Progenitor cell of endocrine pancreas (in vitro differentiated cells): ENCODE results near the gene LPP. TPM values are rescaled to one million over a fixed set of nuclear protein-coding genes. Genes with fewer than 3 reads are reported as not detected.

Experiments
- DNase-seq: peaks from one replicate; pipeline ENCODE4 v3.0.0; 2021; ENCODE audit warnings: low spot score; ENCODE audit not compliant: unreplicated experiment
- H3K27ac Mint-ChIP-seq: 2 replicates; pipeline ENCODE4 v1.8.0; 2021; ENCODE audit warnings: mild to moderate bottlenecking, moderate library complexity, mixed read lengths
- H3K27me3 Mint-ChIP-seq: 2 replicates; pipeline ENCODE4 v1.8.0; 2021; ENCODE audit warnings: mixed read lengths
- H3K36me3 Mint-ChIP-seq: 2 replicates; pipeline ENCODE4 v1.8.0; 2022; ENCODE audit warnings: mixed read lengths; ENCODE audit not compliant: insufficient read depth
- H3K4me1 Mint-ChIP-seq: 2 replicates; pipeline ENCODE4 v1.8.0; 2021; ENCODE audit warnings: low read depth, mixed read lengths
- H3K4me3 Mint-ChIP-seq: 2 replicates; pipeline ENCODE4 v1.8.0; 2021; ENCODE audit warnings: low read depth, mild to moderate bottlenecking, moderate library complexity, mixed read lengths
- H3K9me3 Mint-ChIP-seq: 2 replicates; pipeline ENCODE4 v1.8.0; 2021; ENCODE audit warnings: low read depth, mixed read lengths
- total RNA-seq: library from RNA; stranded (reverse); gene quantifications from 2 replicates; pipeline ENCODE4 v1.2.1, GENCODE V29; 2021
- TF ChIP-seq, protein P1 (sequence below): fragments of 200-600 bp; sonication (generic); IDR thresholded peaks from one replicate; pipeline ENCODE4 v1.5.0; 2021; ENCODE audit warnings: antibody characterized with exemption, mild to moderate bottlenecking; ENCODE audit not compliant: unreplicated experiment

Gene LPP
- total RNA-seq, 1 donor from 2014 or later: 131 TPM

DNA sequence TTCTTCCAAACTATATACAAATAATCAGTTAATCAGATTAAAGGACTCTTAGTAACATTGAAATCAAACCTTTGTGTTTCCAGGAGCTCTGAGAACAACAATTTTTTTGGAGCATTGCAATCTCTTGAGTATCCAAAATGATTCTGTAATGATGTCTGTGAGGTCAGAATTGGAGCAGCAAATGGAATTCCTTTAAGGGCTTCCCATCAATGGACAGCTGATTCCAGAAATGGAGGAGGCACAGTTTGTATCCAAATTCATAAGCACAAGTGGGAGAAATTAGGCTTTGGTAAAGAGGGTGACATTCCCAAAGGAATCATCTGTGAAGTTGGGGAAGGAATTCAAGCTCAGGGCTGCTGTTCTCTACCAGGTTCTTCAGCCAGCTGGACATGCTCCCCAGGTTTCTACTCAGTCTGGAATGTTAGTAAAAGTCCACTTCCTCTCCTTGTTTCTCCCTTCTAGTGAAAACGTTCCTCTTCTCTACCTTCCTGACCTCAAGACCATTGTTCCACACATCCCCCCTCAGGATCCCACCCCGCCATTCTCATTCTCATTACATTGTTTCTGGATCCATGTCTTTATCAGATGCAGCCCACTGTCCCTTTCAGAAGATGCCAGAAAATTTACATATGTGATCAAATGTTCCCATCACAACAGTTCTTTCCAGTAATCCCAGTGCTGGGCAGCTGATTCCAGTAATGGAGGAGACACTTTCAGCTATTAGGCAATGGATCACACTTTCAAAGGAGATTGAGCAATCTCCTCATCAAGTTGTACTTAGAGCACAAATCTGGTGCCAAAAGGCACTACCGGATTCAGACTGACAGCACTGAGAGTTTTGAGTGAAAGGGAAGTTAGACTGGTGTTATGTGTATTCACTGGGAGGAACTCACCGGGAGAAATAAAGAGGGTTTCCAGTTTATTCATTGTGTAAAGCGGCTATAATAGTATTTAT is 626.5 kb downstream of the LPP start:
- TF ChIP-seq, protein P1, sequence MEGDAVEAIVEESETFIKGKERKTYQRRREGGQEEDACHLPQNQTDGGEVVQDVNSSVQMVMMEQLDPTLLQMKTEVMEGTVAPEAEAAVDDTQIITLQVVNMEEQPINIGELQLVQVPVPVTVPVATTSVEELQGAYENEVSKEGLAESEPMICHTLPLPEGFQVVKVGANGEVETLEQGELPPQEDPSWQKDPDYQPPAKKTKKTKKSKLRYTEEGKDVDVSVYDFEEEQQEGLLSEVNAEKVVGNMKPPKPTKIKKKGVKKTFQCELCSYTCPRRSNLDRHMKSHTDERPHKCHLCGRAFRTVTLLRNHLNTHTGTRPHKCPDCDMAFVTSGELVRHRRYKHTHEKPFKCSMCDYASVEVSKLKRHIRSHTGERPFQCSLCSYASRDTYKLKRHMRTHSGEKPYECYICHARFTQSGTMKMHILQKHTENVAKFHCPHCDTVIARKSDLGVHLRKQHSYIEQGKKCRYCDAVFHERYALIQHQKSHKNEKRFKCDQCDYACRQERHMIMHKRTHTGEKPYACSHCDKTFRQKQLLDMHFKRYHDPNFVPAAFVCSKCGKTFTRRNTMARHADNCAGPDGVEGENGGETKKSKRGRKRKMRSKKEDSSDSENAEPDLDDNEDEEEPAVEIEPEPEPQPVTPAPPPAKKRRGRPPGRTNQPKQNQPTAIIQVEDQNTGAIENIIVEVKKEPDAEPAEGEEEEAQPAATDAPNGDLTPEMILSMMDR: no peak
- H3K4me3 Mint-ChIP-seq: no peak overlapping the region
- H3K27me3 Mint-ChIP-seq: no peaks in the 10 kb centered on the region
- peaks cover 7% of the 10 kb centered on the region for H3K36me3 Mint-ChIP-seq
- no peak for DNase-seq
- H3K4me1 Mint-ChIP-seq: peaks cover 3% of the 10 kb centered on the region
- H3K27ac Mint-ChIP-seq: no peak overlapping the region
- H3K9me3 Mint-ChIP-seq: peaks cover 4% of the 10 kb centered on the region

DNA sequence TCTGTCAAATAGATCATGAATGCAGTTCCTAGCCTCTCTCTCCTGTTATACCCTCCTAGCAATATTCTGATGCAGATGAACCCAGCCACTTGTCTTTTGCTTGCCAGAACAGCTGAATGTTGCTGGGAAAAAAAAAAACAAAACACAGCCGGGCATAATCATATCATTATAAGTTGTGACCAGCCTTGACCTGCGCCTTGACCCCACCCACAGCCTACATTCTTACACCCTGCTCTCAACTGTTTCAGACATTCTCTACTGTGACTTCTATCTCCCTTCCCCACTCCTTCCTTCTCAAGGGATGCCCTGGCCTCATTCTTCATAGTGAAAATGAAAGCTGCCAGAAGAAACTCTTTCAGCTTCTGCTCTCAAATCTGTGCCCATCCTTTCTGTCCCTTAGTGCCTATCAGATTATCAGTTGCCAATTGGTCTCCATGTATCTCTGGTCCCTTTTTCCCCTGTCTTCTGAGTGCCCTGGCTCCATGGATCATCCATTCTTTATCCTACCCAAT is 628.7 kb downstream of the LPP start:
- DNase-seq: no peak
- H3K4me1 Mint-ChIP-seq: no peaks in the 10 kb centered on the region
- H3K4me3 Mint-ChIP-seq: no peak overlapping the region
- TF ChIP-seq, protein P1: no peak
- H3K36me3 Mint-ChIP-seq: peaks cover 7% of the 10 kb centered on the region
- H3K27me3 Mint-ChIP-seq: no peaks in the 10 kb centered on the region
- peaks cover 4% of the 10 kb centered on the region for H3K9me3 Mint-ChIP-seq
- peak overlapping the region; percentile 31 for H3K27ac Mint-ChIP-seq

DNA sequence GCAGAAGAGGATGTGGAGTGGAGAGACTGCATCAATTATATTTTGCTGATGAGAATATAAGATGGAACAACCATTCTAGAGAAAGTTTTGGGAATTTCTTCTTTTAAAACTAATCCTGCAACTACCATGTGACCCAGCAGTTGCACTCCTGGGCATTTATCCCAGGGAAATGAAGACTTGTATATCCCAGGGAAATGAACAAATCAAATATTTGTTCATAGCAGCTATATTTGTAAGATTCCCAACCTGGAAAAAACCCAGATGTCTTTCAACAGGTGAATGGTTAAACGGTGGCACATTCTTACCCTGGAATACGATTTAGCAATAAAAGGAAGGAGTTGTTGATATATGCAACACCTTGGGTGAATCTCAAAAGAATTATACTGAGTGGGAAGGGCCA is 632.5 kb downstream of the LPP start:
- DNase-seq: no peak
- Mint-ChIP-seq H3K27ac (no peak overlapping the region), H3K4me1 (no peaks in the 10 kb centered on the region), H3K9me3 (peaks cover 4% of the 10 kb centered on the region), H3K27me3 (no peaks in the 10 kb centered on the region), H3K4me3 (no peak overlapping the region), H3K36me3 (peaks cover 5% of the 10 kb centered on the region)
- TF ChIP-seq, protein P1: no peak

DNA sequence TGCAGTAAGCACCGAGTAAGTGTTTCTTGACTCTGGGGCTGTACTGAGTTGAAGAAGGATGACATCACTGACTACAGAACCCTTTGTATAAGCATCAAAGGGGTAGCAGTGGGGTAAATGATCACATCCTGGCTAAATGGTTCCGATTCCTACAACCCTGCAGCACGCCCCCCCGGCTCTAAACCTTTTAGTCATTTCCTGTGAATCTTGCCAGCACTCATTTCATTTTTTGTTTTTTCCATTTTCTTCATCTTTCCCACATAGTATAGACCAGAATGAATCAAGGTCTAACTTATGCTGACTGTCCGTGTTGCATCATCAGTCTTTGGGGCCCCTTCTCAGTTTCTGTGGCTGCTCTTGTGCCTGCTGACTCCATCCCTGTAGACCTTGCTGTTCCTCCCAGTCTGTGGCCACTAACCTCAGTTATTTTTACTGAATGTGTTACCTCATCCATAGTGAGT is 634.7 kb downstream of the LPP start:
- no peak for DNase-seq
- no peaks in the 10 kb centered on the region for H3K27me3 Mint-ChIP-seq
- H3K4me1 Mint-ChIP-seq: no peaks in the 10 kb centered on the region
- peaks cover 1% of the 10 kb centered on the region for H3K36me3 Mint-ChIP-seq
- H3K9me3 Mint-ChIP-seq: peaks cover 4% of the 10 kb centered on the region
- no peak overlapping the region for H3K27ac Mint-ChIP-seq
- TF ChIP-seq, protein P1: no peak
- no peak overlapping the region for H3K4me3 Mint-ChIP-seq

DNA sequence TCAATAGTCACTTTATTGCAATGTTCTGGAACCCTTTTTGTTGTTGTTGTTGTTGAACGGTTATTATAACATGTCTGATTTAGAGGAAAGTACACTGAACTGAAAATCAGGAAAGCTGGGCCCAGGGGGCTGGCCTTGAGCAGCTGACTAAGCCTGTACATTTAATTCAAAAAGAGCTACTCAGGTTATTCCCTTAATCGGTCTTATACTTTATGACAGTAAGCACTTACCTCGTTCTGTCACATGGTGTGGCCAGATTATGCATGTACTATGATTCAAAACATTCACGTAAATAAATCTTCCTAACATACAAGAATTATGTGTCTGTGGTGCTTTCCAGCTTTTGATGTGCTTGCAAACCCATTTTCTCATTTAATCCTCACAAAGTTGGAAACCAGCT is 635.3 kb downstream of the LPP start:
- Mint-ChIP-seq H3K4me3 (no peak overlapping the region), H3K9me3 (no peaks in the 10 kb centered on the region), H3K27ac (no peak overlapping the region), H3K36me3 (no peaks in the 10 kb centered on the region), H3K4me1 (no peaks in the 10 kb centered on the region), H3K27me3 (no peaks in the 10 kb centered on the region)
- no peak for DNase-seq
- TF ChIP-seq, protein P1: no peak
